HepG2 (cell line): ENCODE measurements around the gene ZNF618. TPM values are rescaled to one million over a fixed set of nuclear protein-coding genes. Genes with fewer than 3 reads are reported as not detected.
A peak's percentile ranks its signal among the peaks of the same experiment; 100 is the strongest.

Source experiments
- ARID2 ChIP-seq: sonication (generic); formaldehyde crosslinking; IDR thresholded peaks from 2 replicates; pipeline ENCODE4 v1.8.1; 2022; ENCODE audit warnings: mild to moderate bottlenecking, missing genetic modification reagents, borderline replicate concordance
- HES4 ChIP-seq: sonication (generic); formaldehyde crosslinking; IDR thresholded peaks from 2 replicates; pipeline ENCODE4 v1.9.0; 2021; ENCODE audit warnings: mild to moderate bottlenecking, missing genetic modification reagents, borderline replicate concordance
- RARA ChIP-seq: IDR thresholded peaks from 2 replicates; pipeline ENCODE4 v1.6.1; 2016; ENCODE audit warnings: missing genetic modification reagents, missing compliant biosample characterization
- SP140L ChIP-seq: sonication (generic); formaldehyde crosslinking; IDR thresholded peaks from 2 replicates; pipeline ENCODE4 v1.4.0; 2020; ENCODE audit warnings: missing genetic modification reagents, borderline replicate concordance
- ZKSCAN8 ChIP-seq: IDR thresholded peaks from 2 replicates; pipeline ENCODE4 v1.6.1; 2016; ENCODE audit warnings: borderline replicate concordance, missing genetic modification reagents, missing compliant biosample characterization
- ZNF317 ChIP-seq: sonication (generic); formaldehyde crosslinking; IDR thresholded peaks from 2 replicates; pipeline ENCODE4 v1.5.0; 2020; ENCODE audit warnings: mild to moderate bottlenecking, missing genetic modification reagents
- polyA plus RNA-seq, 8 experiments: library from polyadenylated mRNA; depleted of rRNA in 3 of 8; stranded (reverse) in 7 of 8; unstranded in 1 of 8; fragments of >200 nt; fragmentation: Illumina TruSeq in 4 of 8; extraction: Trizol in 4 of 8; gene quantifications; 2 replicates each; pipeline versions ENCODE4 v1.2.1 to v1.2.3, GENCODE V29; 2011 to 2016; ENCODE audit warnings: low read depth in 4 of 8, missing spikeins in 1 of 8, mixed read lengths in 1 of 8; ENCODE audit not compliant: insufficient read depth in 1 of 8
- total RNA-seq, 5 experiments: library from RNA; depleted of rRNA; stranded (reverse); fragments of >200 nt; fragmentation: Illumina TruSeq; extraction: Trizol; gene quantifications; 2 replicates each; pipeline ENCODE4 v1.2.3, GENCODE V29; 2016; ENCODE audit warnings: low read depth in 1 of 5
- TF ChIP-seq, protein P1 (sequence below), 2 experiments: IDR thresholded peaks; 2 replicates each; pipeline ENCODE4 v1.6.1; 2011 to 2012; ENCODE audit warnings: low read length in 2 of 2, borderline replicate concordance in 1 of 2, low read depth in 1 of 2, mild to moderate bottlenecking in 1 of 2, moderate library complexity in 1 of 2
- TF ChIP-seq, protein P2 (sequence below): sonication (generic); formaldehyde crosslinking; IDR thresholded peaks from 2 replicates; pipeline ENCODE4 v1.9.0; 2021; ENCODE audit warnings: missing genetic modification reagents, borderline replicate concordance
- TF ChIP-seq, protein P3 (sequence below): IDR thresholded peaks from 2 replicates; pipeline ENCODE4 v1.6.1; 2016; ENCODE audit warnings: control low read depth
- TF ChIP-seq, protein P4 (sequence below): IDR thresholded peaks from 2 replicates; pipeline ENCODE4 v1.6.1; 2016; ENCODE audit warnings: low read depth, borderline replicate concordance
- TF ChIP-seq, protein P5 (sequence below): sonication (generic); formaldehyde crosslinking; IDR thresholded peaks from 2 replicates; pipeline ENCODE4 v1.5.0; 2020; ENCODE audit warnings: mild to moderate bottlenecking, missing genetic modification reagents
- TF ChIP-seq, protein P6 (sequence below): sonication (generic); formaldehyde crosslinking; conservative IDR thresholded peaks from 2 replicates; pipeline ENCODE4 v1.4.0; 2020; ENCODE audit warnings: mild to moderate bottlenecking, missing genetic modification reagents, moderate library complexity

The ZNF618 gene
- total and polyA plus RNA-seq, 2 of the 13 experiments (the other 11 are each of a cell fraction or from before 2014, with no cell fraction given) = 0.07 TPM

DNA sequence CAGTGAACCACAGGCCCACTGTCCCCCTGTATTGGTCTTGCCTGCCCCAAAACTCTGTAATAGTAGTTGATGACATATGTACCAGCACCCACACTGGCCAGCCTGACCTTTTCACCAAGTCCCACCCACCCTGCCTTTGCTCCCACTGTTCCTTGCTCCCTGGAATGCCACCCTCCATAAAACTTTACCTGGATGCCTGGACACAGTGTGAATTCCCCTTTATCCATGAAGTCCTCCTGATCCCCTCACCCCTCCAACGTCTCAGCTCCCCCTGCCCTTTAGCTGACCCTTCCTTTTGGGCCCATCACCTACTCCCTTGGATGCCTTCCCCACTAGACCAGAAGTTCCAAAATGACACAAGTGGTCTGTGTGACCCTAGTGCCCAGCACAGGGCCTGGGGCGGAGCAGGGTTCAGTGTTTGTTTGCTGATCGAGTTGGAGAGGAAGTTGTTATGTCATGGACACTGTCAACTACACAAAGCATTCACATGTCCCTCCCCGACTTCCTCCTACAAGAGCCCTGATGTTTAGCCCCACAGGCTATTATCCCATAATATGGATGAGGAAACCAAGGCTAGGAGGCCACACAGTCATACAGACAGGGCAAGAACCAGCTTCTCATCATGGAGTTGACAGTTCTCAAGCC, 185.8 kb downstream of the ZNF618 start (continued):
- TF ChIP-seq, protein P1, sequence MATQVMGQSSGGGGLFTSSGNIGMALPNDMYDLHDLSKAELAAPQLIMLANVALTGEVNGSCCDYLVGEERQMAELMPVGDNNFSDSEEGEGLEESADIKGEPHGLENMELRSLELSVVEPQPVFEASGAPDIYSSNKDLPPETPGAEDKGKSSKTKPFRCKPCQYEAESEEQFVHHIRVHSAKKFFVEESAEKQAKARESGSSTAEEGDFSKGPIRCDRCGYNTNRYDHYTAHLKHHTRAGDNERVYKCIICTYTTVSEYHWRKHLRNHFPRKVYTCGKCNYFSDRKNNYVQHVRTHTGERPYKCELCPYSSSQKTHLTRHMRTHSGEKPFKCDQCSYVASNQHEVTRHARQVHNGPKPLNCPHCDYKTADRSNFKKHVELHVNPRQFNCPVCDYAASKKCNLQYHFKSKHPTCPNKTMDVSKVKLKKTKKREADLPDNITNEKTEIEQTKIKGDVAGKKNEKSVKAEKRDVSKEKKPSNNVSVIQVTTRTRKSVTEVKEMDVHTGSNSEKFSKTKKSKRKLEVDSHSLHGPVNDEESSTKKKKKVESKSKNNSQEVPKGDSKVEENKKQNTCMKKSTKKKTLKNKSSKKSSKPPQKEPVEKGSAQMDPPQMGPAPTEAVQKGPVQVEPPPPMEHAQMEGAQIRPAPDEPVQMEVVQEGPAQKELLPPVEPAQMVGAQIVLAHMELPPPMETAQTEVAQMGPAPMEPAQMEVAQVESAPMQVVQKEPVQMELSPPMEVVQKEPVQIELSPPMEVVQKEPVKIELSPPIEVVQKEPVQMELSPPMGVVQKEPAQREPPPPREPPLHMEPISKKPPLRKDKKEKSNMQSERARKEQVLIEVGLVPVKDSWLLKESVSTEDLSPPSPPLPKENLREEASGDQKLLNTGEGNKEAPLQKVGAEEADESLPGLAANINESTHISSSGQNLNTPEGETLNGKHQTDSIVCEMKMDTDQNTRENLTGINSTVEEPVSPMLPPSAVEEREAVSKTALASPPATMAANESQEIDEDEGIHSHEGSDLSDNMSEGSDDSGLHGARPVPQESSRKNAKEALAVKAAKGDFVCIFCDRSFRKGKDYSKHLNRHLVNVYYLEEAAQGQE (IDR thresholded peaks at IDR 0.05; ENCODE audit: borderline replicate concordance in 1 of 2, low read depth in 1 of 2, low read length in 2 of 2) = no peak
- TF ChIP-seq ZNF317 (CRISPR knock-in tag) = 0 out of 2 replicates have a peak, but pooled peaks have one; percentile 48
- TF ChIP-seq, protein P2, sequence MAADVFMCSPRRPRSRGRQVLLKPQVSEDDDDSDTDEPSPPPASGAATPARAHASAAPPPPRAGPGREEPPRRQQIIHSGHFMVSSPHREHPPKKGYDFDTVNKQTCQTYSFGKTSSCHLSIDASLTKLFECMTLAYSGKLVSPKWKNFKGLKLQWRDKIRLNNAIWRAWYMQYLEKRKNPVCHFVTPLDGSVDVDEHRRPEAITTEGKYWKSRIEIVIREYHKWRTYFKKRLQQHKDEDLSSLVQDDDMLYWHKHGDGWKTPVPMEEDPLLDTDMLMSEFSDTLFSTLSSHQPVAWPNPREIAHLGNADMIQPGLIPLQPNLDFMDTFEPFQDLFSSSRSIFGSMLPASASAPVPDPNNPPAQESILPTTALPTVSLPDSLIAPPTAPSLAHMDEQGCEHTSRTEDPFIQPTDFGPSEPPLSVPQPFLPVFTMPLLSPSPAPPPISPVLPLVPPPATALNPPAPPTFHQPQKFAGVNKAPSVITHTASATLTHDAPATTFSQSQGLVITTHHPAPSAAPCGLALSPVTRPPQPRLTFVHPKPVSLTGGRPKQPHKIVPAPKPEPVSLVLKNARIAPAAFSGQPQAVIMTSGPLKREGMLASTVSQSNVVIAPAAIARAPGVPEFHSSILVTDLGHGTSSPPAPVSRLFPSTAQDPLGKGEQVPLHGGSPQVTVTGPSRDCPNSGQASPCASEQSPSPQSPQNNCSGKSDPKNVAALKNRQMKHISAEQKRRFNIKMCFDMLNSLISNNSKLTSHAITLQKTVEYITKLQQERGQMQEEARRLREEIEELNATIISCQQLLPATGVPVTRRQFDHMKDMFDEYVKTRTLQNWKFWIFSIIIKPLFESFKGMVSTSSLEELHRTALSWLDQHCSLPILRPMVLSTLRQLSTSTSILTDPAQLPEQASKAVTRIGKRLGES (CRISPR knock-in tag) = no peak
- TF ChIP-seq ZKSCAN8 (CRISPR knock-in tag) = no peak
- TF ChIP-seq RARA (CRISPR knock-in tag) = peak; percentile 94
- TF ChIP-seq, protein P3, sequence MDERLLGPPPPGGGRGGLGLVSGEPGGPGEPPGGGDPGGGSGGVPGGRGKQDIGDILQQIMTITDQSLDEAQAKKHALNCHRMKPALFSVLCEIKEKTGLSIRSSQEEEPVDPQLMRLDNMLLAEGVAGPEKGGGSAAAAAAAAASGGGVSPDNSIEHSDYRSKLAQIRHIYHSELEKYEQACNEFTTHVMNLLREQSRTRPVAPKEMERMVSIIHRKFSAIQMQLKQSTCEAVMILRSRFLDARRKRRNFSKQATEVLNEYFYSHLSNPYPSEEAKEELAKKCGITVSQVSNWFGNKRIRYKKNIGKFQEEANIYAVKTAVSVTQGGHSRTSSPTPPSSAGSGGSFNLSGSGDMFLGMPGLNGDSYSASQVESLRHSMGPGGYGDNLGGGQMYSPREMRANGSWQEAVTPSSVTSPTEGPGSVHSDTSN (CRISPR knock-in tag) = no peak
- TF ChIP-seq ARID2 (CRISPR knock-in tag) = no peak
- TF ChIP-seq, protein P4, sequence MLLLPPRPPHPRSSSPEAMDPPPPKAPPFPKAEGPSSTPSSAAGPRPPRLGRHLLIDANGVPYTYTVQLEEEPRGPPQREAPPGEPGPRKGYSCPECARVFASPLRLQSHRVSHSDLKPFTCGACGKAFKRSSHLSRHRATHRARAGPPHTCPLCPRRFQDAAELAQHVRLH (CRISPR knock-in tag) = 0 out of 2 replicates have a peak, but pooled peaks have one; percentile 42
- no peak for TF ChIP-seq HES4 (CRISPR knock-in tag)
- no peak for TF ChIP-seq SP140L
- TF ChIP-seq, protein P5, sequence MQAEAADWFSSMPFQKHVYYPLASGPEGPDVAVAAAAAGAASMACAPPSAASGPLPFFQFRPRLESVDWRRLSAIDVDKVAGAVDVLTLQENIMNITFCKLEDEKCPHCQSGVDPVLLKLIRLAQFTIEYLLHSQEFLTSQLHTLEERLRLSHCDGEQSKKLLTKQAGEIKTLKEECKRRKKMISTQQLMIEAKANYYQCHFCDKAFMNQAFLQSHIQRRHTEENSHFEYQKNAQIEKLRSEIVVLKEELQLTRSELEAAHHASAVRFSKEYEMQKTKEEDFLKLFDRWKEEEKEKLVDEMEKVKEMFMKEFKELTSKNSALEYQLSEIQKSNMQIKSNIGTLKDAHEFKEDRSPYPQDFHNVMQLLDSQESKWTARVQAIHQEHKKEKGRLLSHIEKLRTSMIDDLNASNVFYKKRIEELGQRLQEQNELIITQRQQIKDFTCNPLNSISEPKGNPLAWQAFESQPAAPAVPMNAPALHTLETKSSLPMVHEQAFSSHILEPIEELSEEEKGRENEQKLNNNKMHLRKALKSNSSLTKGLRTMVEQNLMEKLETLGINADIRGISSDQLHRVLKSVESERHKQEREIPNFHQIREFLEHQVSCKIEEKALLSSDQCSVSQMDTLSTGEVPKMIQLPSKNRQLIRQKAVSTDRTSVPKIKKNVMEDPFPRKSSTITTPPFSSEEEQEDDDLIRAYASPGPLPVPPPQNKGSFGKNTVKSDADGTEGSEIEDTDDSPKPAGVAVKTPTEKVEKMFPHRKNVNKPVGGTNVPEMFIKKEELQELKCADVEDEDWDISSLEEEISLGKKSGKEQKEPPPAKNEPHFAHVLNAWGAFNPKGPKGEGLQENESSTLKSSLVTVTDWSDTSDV (CRISPR knock-in tag) = no peak
- TF ChIP-seq, protein P6, sequence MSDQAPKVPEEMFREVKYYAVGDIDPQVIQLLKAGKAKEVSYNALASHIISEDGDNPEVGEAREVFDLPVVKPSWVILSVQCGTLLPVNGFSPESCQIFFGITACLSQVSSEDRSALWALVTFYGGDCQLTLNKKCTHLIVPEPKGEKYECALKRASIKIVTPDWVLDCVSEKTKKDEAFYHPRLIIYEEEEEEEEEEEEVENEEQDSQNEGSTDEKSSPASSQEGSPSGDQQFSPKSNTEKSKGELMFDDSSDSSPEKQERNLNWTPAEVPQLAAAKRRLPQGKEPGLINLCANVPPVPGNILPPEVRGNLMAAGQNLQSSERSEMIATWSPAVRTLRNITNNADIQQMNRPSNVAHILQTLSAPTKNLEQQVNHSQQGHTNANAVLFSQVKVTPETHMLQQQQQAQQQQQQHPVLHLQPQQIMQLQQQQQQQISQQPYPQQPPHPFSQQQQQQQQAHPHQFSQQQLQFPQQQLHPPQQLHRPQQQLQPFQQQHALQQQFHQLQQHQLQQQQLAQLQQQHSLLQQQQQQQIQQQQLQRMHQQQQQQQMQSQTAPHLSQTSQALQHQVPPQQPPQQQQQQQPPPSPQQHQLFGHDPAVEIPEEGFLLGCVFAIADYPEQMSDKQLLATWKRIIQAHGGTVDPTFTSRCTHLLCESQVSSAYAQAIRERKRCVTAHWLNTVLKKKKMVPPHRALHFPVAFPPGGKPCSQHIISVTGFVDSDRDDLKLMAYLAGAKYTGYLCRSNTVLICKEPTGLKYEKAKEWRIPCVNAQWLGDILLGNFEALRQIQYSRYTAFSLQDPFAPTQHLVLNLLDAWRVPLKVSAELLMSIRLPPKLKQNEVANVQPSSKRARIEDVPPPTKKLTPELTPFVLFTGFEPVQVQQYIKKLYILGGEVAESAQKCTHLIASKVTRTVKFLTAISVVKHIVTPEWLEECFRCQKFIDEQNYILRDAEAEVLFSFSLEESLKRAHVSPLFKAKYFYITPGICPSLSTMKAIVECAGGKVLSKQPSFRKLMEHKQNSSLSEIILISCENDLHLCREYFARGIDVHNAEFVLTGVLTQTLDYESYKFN (CRISPR knock-in tag) = peak; percentile 91
